GM18519 (cell line): ENCODE measurements around the gene PAQR5.
"Not testable (repeated sequence)": the region's sequence is repeated elsewhere in the genome, so short reads cannot be mapped to it uniquely, and the experiment has no call there.

Experiments
- ATAC-seq: cut with Tn5 transposase; IDR thresholded peaks from one replicate; pipeline ENCODE4 v1.9.1; 2021; ENCODE audit warnings: mild to moderate bottlenecking, moderate library complexity; ENCODE audit not compliant: unreplicated experiment, low FRiP score

PAQR5 gene

DNA sequence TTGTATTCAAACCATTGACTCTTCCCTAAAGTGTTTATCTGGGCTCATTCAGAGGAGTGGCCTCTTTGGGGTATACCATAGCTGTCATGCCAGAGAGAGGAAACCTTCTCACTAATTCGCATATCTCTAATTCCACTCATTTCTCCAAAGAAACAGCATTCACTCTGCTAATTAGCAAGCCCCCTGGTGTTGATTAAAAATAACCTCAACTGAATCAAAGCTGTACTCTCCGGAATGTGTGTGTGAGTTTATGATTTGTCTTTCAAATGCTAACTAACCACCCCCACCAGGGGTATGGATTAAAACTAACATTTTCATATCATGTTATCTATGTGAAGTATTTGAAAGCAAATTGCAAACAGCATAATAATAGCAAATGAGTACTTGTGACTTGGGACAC lies 45.5 kb downstream of the PAQR5 start:
- ATAC-seq, result no peak

DNA sequence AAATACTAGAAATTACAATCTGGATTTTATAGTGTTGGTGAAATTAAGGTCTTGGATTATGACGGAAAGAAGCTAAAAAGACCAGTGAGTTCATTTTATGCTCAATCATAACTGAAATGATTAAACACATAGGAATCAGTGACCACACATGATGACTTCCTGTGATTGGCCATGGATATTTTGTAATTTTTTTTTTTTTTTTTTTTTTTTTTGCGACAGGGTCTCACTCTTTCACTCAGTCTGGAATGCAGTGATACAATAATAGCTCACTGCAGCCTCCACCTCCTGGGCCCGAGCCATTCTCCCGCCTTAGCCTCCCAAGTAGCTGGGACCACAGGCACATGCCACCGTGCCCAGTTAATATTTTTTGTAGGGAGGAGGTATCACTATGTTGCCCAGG lies 47.4 kb downstream of the PAQR5 start:
- ATAC-seq, result no peak

DNA sequence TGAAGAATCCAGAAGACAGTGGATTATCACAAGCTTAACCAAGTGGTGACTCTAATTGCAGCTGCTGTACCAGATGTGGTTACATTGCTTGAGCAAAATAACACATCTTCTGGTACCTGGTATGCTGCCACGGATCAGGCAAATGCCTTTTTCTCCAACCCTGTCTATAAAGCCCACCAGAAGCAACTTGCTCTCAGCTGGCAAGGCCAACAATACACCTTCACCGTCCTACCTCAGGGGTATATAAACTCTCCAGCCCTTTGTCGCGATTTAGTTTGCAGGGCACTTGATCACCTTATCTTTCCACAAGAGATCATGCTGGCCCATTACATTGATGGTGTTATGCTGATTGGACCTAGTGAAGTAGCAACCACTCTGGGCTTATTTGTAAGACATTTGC lies 52.6 kb downstream of the PAQR5 start:
- no peak for ATAC-seq

DNA sequence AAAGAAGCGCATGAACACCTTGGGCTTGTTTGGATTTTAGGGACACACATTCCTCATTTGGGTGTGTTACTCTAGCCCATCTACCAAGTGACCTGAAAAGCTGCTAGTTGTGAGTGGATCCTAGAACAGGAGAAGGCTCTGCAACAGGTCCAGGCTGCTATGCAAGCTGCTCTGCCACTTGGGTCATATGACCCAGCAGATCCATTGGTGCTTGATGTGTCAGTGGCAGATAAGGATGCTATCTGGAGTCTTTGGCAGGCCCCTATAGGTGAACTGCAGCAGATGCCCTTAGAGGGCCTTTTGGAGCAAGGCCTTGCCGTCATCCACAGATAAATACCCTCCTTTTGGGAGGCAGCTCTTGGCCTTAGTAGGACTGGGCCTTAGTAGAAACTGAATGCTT lies 53.2 kb downstream of the PAQR5 start:
- no peak for ATAC-seq

DNA sequence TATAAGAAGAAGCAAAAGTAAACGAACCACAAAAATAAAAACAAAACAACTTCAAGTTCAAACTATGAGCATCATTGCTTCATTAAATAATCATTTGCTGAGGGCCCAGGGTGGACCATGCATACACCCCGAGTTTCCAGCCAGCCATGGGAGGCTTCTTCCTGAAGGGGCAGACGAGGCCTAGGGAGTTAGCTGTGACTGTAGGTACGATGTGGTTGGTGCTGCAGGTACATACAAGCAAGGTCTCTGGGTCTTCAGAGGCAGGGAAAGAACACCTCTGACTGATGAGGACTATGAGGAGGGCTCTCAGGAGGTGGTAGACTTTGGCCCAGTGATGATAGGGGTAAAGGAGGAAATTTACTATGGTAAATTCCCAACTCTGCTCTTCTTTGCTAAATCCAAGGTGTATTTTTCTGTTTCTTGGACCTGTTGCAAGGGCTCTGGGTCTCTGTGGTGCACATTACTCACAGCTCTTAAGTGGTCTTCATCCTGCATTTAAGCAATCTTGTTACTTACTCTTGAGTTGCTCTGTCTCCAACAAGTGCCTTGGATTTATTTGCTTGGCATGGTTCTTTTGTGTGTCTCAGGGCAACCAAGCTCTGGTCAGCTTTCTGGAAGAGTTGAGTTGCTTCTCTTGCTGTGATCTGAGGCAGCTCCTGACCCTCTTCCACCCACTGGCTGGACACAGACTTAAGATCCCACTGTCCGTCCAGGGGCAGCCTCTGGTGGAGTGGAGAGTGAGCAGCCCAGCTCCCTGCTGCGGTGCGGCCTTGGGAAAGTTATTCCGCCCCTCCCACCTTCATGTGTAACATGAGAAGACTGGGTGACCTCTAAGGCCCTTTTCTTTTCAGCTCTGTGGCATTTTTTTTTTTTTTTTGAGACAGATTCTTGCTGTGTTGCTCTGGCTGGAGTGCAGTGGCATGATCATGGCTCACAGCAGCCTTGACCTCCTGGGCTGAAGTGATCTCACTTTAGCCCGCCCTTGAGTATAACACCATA lies 59.4 kb downstream of the PAQR5 start:
- ATAC-seq, result no peak

DNA sequence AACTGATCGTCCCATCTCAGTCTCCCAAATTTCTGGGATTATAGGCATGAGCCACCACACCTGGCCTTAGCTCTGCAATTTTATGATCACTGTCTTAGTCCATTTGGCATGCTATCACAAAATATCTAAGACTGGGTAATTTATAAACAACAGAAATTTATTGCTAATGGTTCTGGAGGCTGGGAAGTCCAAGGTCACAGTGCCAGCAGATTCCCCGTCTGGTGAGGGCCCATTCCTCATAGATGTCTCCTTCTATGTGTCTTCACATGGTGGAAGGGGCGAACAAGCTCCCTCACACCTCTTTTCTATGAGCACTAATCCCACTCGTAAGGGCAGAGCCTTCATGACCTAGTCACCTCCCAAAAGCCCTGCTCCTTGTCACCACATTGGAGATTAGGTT lies 60.1 kb downstream of the PAQR5 start:
- no peak for ATAC-seq

GRCh38 chr15:69359722-69360121 lies 61.0 kb downstream of the PAQR5 start:
- no peak for ATAC-seq

GRCh38 chr15:69360642-69361041 lies 61.9 kb downstream of the PAQR5 start:
- no peak for ATAC-seq

DNA sequence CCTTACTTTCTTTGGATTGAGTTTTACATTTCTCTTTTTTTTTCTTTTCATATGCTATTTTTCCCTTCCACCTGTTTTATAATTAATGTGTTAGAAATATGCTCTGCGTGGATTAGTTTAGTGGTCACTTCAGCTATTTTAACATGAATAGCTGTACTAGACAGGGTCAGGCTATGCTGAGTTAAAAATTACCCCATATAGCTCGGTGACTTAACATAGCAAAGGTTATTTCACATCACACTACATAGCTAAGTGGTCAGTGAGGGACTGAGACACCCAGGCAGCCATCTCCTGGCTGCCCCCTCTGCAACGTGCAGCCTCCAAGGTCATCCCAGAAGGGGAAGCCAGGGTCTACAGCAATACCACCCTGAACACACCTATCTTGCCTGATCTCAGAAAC lies 68.5 kb downstream of the PAQR5 start:
- ATAC-seq, result no peak

DNA sequence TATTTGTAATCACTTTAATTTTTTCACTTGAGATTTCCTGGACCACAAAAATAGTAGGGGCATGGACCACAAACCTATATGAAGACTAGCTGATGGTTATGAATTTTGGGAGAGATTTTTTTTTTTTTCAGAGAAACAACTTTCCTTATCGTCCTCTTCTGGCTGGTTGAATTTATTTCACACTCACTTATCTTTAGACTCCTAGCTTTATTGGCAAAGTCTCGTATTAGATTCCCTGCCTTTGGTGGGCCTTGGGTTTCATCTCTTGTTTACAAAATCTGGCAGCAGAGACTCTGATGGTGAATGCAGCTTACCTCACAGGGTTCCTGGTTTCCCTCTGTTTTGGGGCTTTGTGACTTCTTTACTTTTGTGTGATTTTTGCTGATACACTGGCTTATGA lies 70.9 kb downstream of the PAQR5 start:
- no peak for ATAC-seq

DNA sequence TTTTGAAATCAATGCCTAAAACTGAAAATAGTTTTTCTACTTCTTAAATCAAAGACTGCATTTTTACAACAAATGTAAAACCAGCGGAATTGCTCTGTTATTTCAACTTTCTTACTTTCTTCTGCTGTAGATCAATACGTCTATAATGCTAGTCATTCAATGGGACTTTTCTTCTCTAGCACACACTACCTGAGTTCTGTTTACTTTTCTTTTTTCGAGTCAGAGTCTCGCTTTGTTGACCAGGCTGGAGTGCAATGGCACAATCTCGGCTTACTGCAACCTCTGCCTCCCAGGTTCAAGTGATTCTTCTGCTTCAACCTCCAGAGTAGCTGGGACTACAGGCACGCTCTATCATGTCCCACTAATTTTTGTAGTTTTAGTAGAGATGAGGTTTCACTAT lies 74.7 kb downstream of the PAQR5 start:
- ATAC-seq, result no peak

GRCh38 chr15:69375151-69375790 lies 76.6 kb downstream of the PAQR5 start:
- no peak for ATAC-seq

DNA sequence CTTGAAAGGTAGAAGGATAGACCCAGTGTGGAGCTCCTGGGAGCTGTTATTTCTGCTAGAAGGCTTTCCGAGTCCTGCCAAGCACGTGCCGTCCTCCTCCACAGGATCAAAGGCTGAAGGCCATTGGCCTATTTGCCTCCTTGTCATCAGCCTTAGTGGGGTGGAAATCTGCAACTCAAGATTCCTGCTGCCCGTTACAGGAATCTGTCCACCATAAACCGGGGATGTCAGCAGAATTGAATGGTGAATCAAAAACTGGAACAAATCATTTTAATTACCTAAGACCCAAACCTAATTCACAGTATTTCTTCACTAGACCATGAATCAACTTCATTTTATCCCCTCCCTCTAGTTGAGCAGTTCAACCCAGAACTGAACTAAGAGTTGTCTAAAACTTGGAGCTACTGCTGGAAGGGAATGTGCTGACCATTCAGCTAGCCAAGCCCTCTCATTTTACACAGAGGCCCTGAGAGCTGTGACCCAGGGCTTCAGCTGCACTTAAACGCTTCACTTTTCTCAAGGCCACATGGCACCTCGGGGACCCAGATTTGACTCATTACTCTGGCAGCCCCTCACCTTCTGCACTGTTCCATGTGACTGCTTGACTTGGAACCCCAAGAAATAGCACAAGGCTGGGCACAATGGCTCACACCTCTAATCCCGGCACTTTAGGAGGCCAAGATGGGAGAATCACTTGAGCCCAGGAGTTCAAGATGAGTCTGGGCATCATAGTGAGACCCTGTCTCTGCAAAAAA lies 78.7 kb downstream of the PAQR5 start:
- ATAC-seq, result no peak

- no peak for ATAC-seq
These were observed 81.5 kb downstream of the PAQR5 start for GRCh38 chr15:69380100-69380725.

DNA sequence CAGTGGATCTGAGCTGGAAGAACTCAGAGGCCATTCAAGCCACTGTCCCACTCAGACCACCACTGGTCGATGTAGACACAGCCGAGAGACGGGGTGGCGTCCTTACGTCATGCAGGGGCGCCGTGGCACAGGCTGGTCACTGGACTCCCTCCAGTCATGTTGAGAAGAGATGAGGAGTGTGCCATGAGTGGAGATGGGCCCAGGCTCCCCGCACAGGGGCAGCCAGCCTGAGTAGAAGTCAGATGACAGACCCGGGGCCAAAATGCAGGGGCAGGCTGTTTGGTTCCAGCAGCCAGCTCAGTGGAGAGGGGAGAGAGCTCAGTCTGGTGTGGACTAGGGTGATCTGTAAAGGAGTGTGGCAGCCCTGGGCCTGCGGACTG lies 82.0 kb downstream of the PAQR5 start:
- ATAC-seq, result no peak

GRCh38 chr15:69382176-69382575 lies 83.5 kb downstream of the PAQR5 start:
- ATAC-seq, result not testable (repeated sequence)

GRCh38 chr15:69384066-69384465 lies 85.4 kb downstream of the PAQR5 start:
- ATAC-seq, result not testable (repeated sequence)

- no peak for ATAC-seq
These were observed 86.2 kb downstream of the PAQR5 start for GRCh38 chr15:69384626-69385598.

DNA sequence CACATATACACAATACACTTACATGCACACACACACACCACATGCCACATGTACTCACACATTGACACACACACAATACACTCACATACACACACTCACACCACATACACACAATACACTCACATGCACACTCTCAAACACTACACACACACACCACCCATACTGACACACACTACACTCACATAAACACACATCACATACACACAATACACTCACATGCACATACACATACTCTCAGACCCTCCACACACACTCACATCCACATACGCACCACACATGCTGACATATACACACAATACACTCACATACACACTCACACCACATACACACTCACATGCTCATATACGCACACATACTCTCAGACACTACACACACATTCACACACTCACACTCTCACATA lies 87.1 kb downstream of the PAQR5 start:
- no peak for ATAC-seq

DNA sequence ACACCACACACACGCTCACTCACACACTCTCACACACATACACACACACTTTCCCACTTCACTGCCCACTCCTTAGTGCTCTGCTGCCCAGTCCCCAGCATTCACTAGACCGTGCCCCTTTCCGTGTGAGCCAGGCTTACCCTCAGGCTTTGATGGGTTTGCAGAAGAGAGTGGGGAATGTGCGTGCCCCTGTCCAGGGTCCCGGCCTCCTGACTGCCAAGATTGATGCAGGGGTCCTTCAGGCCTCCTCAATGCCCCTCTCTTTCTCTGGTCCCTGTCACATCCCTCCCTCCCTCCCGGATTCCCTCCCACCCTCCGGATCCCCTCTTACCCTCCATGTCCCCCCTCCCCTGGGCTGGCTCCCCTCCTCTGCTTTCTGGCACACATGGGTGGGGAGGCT lies 87.6 kb downstream of the PAQR5 start:
- ATAC-seq, result no peak
